CD14-positive monocyte (primary cell): ENCODE measurements around the gene ENTPD2. TPM values are rescaled to one million over a fixed set of nuclear protein-coding genes. Genes with fewer than 3 reads are reported as not detected.

ENCODE experiments used
- DNase-seq, 3 donors: peaks; one replicate each; pipeline ENCODE4 v3.0.0-alpha.2; 2011 to 2022
- H2AFZ ChIP-seq: 2 replicates; pipeline ENCODE4 v1.6.0; 2012; ENCODE audit warnings: mild to moderate bottlenecking, low read depth, low read length, inconsistent platforms; ENCODE audit not compliant: insufficient read depth, poor library complexity, severe bottlenecking
- H3K27ac ChIP-seq, 2 donors: 1 replicate in 1 of 2; 2 replicates in 1 of 2; pipeline ENCODE4 v1.5.1; 2012 to 2013; ENCODE audit warnings: low read length in 2 of 2, control low read depth in 1 of 2, inconsistent platforms in 1 of 2, low read depth in 1 of 2, mild to moderate bottlenecking in 1 of 2
- H3K27me3 ChIP-seq, 2 donors: one replicate each; pipeline versions ENCODE4 v1.6.0 to v1.6.1; 2011 to 2013; ENCODE audit warnings: low read length in 2 of 2; ENCODE audit not compliant: control insufficient read depth in 2 of 2, insufficient read depth in 2 of 2
- H3K36me3 ChIP-seq, 2 donors: replicated peaks in 1 of 2; 1 replicate in 1 of 2; 2 replicates in 1 of 2; pipeline versions ENCODE4 v1.5.1 to v1.6.1; 2012 to 2013; ENCODE audit warnings: low read length in 2 of 2, control low read depth in 1 of 2, inconsistent platforms in 1 of 2, mild to moderate bottlenecking in 1 of 2; ENCODE audit not compliant: insufficient read depth in 2 of 2, control insufficient read depth in 1 of 2
- H3K4me1 ChIP-seq, 2 donors: 1 replicate in 1 of 2; 2 replicates in 1 of 2; pipeline versions ENCODE4 v1.5.1 to v1.6.1; 2012 to 2013; ENCODE audit warnings: low read length in 2 of 2, control low read depth in 1 of 2, inconsistent platforms in 1 of 2, mild to moderate bottlenecking in 1 of 2, moderate library complexity in 1 of 2; ENCODE audit not compliant: insufficient read depth in 2 of 2, control insufficient read depth in 1 of 2
- H3K4me2 ChIP-seq: replicated peaks from 2 replicates; pipeline ENCODE3; 2012; ENCODE audit warnings: low read length, moderate library complexity, mild to moderate bottlenecking; ENCODE audit not compliant: poor library complexity, severe bottlenecking; ENCODE audit errors: extremely low read depth
- H3K4me3 ChIP-seq, 3 experiments: fragments of 200-600 bp in 1 of 3; sonication (generic) in 1 of 3; replicated peaks in 1 of 3; 1 replicate in 2 of 3; 2 replicates in 1 of 3; pipeline ENCODE4 v1.5.1; 2011 to 2013; ENCODE audit warnings: low read length in 3 of 3, mild to moderate bottlenecking in 3 of 3, control low read depth in 2 of 3, low read depth in 2 of 3, inconsistent platforms in 1 of 3, moderate library complexity in 1 of 3
- H3K79me2 ChIP-seq: 2 replicates; pipeline ENCODE4 v1.6.0; 2012; ENCODE audit warnings: mild to moderate bottlenecking, control low read depth, inconsistent platforms, low read length, moderate library complexity; ENCODE audit not compliant: insufficient read depth
- H3K9ac ChIP-seq: 2 replicates; pipeline ENCODE4 v1.6.0; 2017; ENCODE audit warnings: low read length, mild to moderate bottlenecking; ENCODE audit not compliant: insufficient read depth, poor library complexity, severe bottlenecking
- H3K9me3 ChIP-seq, 2 donors: replicated peaks in 1 of 2; 1 replicate in 1 of 2; 2 replicates in 1 of 2; pipeline versions ENCODE4 v1.5.1 to v1.6.1; 2012 to 2013; ENCODE audit warnings: low read length in 2 of 2, control low read depth in 1 of 2; ENCODE audit not compliant: control insufficient read depth in 1 of 2, insufficient read depth in 1 of 2
- H4K20me1 ChIP-seq: 2 replicates; pipeline ENCODE4 v1.6.0; 2012; ENCODE audit warnings: mild to moderate bottlenecking, low read length, control low read depth, moderate library complexity; ENCODE audit not compliant: insufficient read depth
- H3K27ac Mint-ChIP-seq, 7 donors: one replicate each; pipeline ENCODE4 v1.8.0; 2020; ENCODE audit warnings: mild to moderate bottlenecking in 7 of 7, mixed read lengths in 7 of 7, moderate library complexity in 6 of 7, inconsistent platforms in 2 of 7
- H3K27me3 Mint-ChIP-seq, 3 donors: one replicate each; pipeline ENCODE4 v1.8.0; 2021 to 2022; ENCODE audit warnings: low read depth in 3 of 3, mild to moderate bottlenecking in 3 of 3, mixed read lengths in 3 of 3, moderate library complexity in 3 of 3, inconsistent platforms in 1 of 3
- H3K36me3 Mint-ChIP-seq, 2 donors: one replicate each; pipeline ENCODE4 v1.8.0; 2020; ENCODE audit warnings: mixed read lengths in 2 of 2, inconsistent platforms in 1 of 2, mild to moderate bottlenecking in 1 of 2
- H3K4me1 Mint-ChIP-seq: one replicate; pipeline ENCODE4 v1.8.0; 2020; ENCODE audit warnings: mild to moderate bottlenecking, mixed read lengths
- H3K4me3 Mint-ChIP-seq, 2 donors: one replicate each; pipeline ENCODE4 v1.8.0; 2020; ENCODE audit warnings: mild to moderate bottlenecking in 2 of 2, mixed read lengths in 2 of 2, moderate library complexity in 1 of 2
- H3K9me3 Mint-ChIP-seq, 7 donors: one replicate each; pipeline ENCODE4 v1.8.0; 2020 to 2022; ENCODE audit warnings: mixed read lengths in 7 of 7, mild to moderate bottlenecking in 6 of 7, moderate library complexity in 6 of 7, inconsistent platforms in 2 of 7
- CTCF ChIP-seq: fragments of 200-600 bp; IDR thresholded peaks from one replicate; pipeline ENCODE4 v1.8.0; 2022; ENCODE audit warnings: antibody characterized with exemption, mild to moderate bottlenecking
- WGBS: methylation state at CpG from one replicate; pipeline ENCODE4 v1.1.5; 2013; ENCODE audit warnings: missing lambda C conversion rate; ENCODE audit not compliant: insufficient coverage; 5-methylcytosine and 5-hydroxymethylcytosine counted together
- intact Hi-C, 2 donors: fragments of 100-400 bp; cut with micrococcal nuclease; formaldehyde crosslinking; loops; one replicate each; pipeline versions ENCODE4 v1.15.0 to v1.15.1; 2023
- polyA plus RNA-seq, 3 donors: library from polyadenylated mRNA; depleted of rRNA in 1 of 3; unstranded in 2 of 3; stranded (reverse) in 1 of 3; fragments of 300-500 nt in 2 of 3; fragments of >200 nt in 1 of 3; fragmentation: Illumina TruSeq in 2 of 3; gene quantifications; 1 replicate in 2 of 3; 2 replicates in 1 of 3; pipeline ENCODE4 v1.2.3, GENCODE V29; 2012 to 2021

Gene ENTPD2
- polyA plus RNA-seq, 3 donors, result not detected

GRCh38 chr9:137062384-137062783, 8.5 kb upstream of the ENTPD2 start:
- WGBS, result 91% methylated on average over 15 of the region's 15 CpGs
- Histone ChIP-seq H3K27me3 (no peaks in the 10 kb centered on the region), H3K9ac (no peak overlapping the region), H4K20me1 (no peaks in the 10 kb centered on the region), H3K36me3 (peaks cover 0 to 5% of the 10 kb centered on the region in 2 donors), H3K4me3 (no peak overlapping the region), H2AFZ (no peak overlapping the region), H3K27ac (no peak overlapping the region), H3K4me2 (no peak overlapping the region), H3K79me2 (no peaks in the 10 kb centered on the region), H3K4me1 (peaks cover 0 to under 1% of the 10 kb centered on the region in 2 donors), H3K9me3 (no peaks in the 10 kb centered on the region)
- intact Hi-C loops, result loop anchor here in 1 of 2 donors (10.0 kb wide), 1 partner anchor 278 kb away; no protein-coding TSS in a partner anchor
- Mint-ChIP-seq H3K27me3 (peaks cover 17 to 22% (median 21%) of the 10 kb centered on the region in 3 donors), H3K4me1 (peaks cover 12% of the 10 kb centered on the region), H3K9me3 (no peaks in the 10 kb centered on the region), H3K4me3 (no peak overlapping the region), H3K36me3 (peaks cover 6 to 18% of the 10 kb centered on the region in 2 donors), H3K27ac (no peak overlapping the region)
- TF ChIP-seq CTCF, result no peak
- no peak for DNase-seq

- Histone ChIP-seq H3K9ac (no peak overlapping the region), H4K20me1 (no peaks in the 10 kb centered on the region), H3K4me2 (no peak overlapping the region), H3K4me3 (no peak overlapping the region), H3K27ac (no peak overlapping the region), H3K9me3 (no peaks in the 10 kb centered on the region), H3K27me3 (peaks cover 0 to 19% of the 10 kb centered on the region in 2 donors), H3K36me3 (no peaks in the 10 kb centered on the region), H3K4me1 (peaks cover 0 to 3% of the 10 kb centered on the region in 2 donors), H3K79me2 (no peaks in the 10 kb centered on the region), H2AFZ (no peak overlapping the region)
- Mint-ChIP-seq H3K4me3 (no peak overlapping the region), H3K36me3 (no peaks in the 10 kb centered on the region), H3K4me1 (peaks cover 9% of the 10 kb centered on the region), H3K27me3 (peaks cover 34 to 50% (median 42%) of the 10 kb centered on the region in 3 donors), H3K9me3 (no peaks in the 10 kb centered on the region), H3K27ac (peak overlapping the region in 1 of 7 donors; percentile 63)
- WGBS, result 50% methylated on average over 2 of the region's 9 CpGs
- no peak for TF ChIP-seq CTCF
- no peak for DNase-seq
- intact Hi-C loops, result no loop called here
These were observed 4.8 kb upstream of the ENTPD2 start for GRCh38 chr9:137058521-137059234.
